GM23338 (cell line): ENCODE data around the gene SH2D2A. TPM values are rescaled to one million over a fixed set of nuclear protein-coding genes. Genes with fewer than 3 reads are reported as not detected.

Experiments used
- ATAC-seq: fragments of 200-7000 bp; cut with Tn5 transposase; 3 replicates; pipeline ENCODE4 v1.9.1; 2020
- DNase-seq: peaks from one replicate; pipeline ENCODE4 v3.0.0-alpha.2; 2015; ENCODE audit warnings: low spot score
- H2AFZ ChIP-seq: fragments of 200-600 bp; sonication (generic); 2 replicates; pipeline ENCODE4 v1.8.0; 2016; ENCODE audit warnings: antibody characterized with exemption, mild to moderate bottlenecking, moderate library complexity
- H3F3A ChIP-seq: fragments of 200-600 bp; sonication (generic); replicated peaks from 2 replicates; pipeline ENCODE4 v1.8.0; 2017; ENCODE audit warnings: antibody characterized with exemption, mixed run types, low read depth
- H3K27ac ChIP-seq: fragments of 200-600 bp; sonication (generic); 2 replicates; pipeline ENCODE4 v1.6.1; 2016; ENCODE audit warnings: low read depth
- H3K27me3 ChIP-seq: fragments of 200-600 bp; sonication (generic); 2 replicates; pipeline ENCODE4 v1.8.0; 2016; ENCODE audit warnings: mild to moderate bottlenecking, mixed run types, moderate library complexity; ENCODE audit not compliant: insufficient read depth
- H3K36me3 ChIP-seq: fragments of 200-600 bp; sonication (generic); 2 replicates; pipeline ENCODE4 v1.8.0; 2016; ENCODE audit warnings: mild to moderate bottlenecking; ENCODE audit not compliant: insufficient read depth
- H3K4me1 ChIP-seq: fragments of 200-600 bp; sonication (generic); 2 replicates; pipeline ENCODE4 v1.8.0; 2016; ENCODE audit warnings: mild to moderate bottlenecking, moderate library complexity; ENCODE audit not compliant: insufficient read depth
- H3K4me2 ChIP-seq: fragments of 200-600 bp; sonication (generic); 2 replicates; pipeline ENCODE4 v1.7.1; 2017; ENCODE audit warnings: mixed run types
- H3K4me3 ChIP-seq: fragments of 200-600 bp; sonication (generic); 2 replicates; pipeline ENCODE4 v1.6.1; 2016; ENCODE audit warnings: mixed run types
- H3K79me2 ChIP-seq: fragments of 200-600 bp; sonication (generic); replicated peaks from 2 replicates; pipeline ENCODE4 v1.8.0; 2017; ENCODE audit warnings: mild to moderate bottlenecking; ENCODE audit not compliant: insufficient read depth
- H3K9me2 ChIP-seq: fragments of 200-600 bp; sonication (generic); 2 replicates; pipeline ENCODE4 v1.8.0; 2017; ENCODE audit not compliant: insufficient read depth
- H4K20me1 ChIP-seq: fragments of 200-600 bp; sonication (generic); replicated peaks from 2 replicates; pipeline ENCODE4 v1.8.0; 2017; ENCODE audit warnings: mild to moderate bottlenecking; ENCODE audit not compliant: insufficient read depth
- H3K27ac Mint-ChIP-seq: 2 replicates; pipeline ENCODE4 v1.8.0; 2020; ENCODE audit warnings: inconsistent platforms, mild to moderate bottlenecking, moderate library complexity, mixed read lengths
- H3K27me3 Mint-ChIP-seq: 3 replicates; pipeline ENCODE4 v1.8.0; 2022; ENCODE audit warnings: low read depth, mild to moderate bottlenecking, moderate library complexity, mixed read lengths, inconsistent platforms; ENCODE audit not compliant: insufficient read depth, poor library complexity
- H3K36me3 Mint-ChIP-seq: 3 replicates; pipeline ENCODE4 v1.8.0; 2021; ENCODE audit warnings: low read depth, mild to moderate bottlenecking, inconsistent platforms, moderate library complexity, mixed read lengths
- H3K4me1 Mint-ChIP-seq: 3 replicates; pipeline ENCODE4 v1.8.0; 2020; ENCODE audit warnings: mild to moderate bottlenecking, inconsistent platforms, mixed read lengths
- H3K4me3 Mint-ChIP-seq: 3 replicates; pipeline ENCODE4 v1.8.0; 2021; ENCODE audit warnings: moderate library complexity, mild to moderate bottlenecking, inconsistent platforms, mixed read lengths
- H3K9me3 Mint-ChIP-seq: 3 replicates; pipeline ENCODE4 v1.8.0; 2020; ENCODE audit warnings: moderate library complexity, mild to moderate bottlenecking, inconsistent platforms, mixed read lengths
- EZH2 ChIP-seq: fragments of 200-600 bp; sonication (generic); IDR thresholded peaks from one replicate; pipeline ENCODE4 v1.8.0; 2017; ENCODE audit warnings: antibody characterized with exemption, mild to moderate bottlenecking, low read depth; ENCODE audit not compliant: unreplicated experiment
- ZNF114 ChIP-seq: fragments of 250-450 bp; sonication (Bioruptor Pico); IDR thresholded peaks from 2 replicates; pipeline ENCODE4 v1.5.0; 2020; ENCODE audit warnings: mild to moderate bottlenecking, moderate library complexity
- polyA plus RNA-seq: library from polyadenylated mRNA; unstranded; fragments of >200 nt; fragmentation: Nextera tagmentation; extraction: Ambion mirVana; gene quantifications from 2 replicates; pipeline ENCODE4 v1.2.1, GENCODE V29; 2016
- total RNA-seq: library from RNA; depleted of rRNA; stranded (reverse); fragments of >200 nt; shearing (Covaris generic); gene quantifications from 2 replicates; pipeline ENCODE4 v1.2.3, GENCODE V29; 2014
- TF ChIP-seq, protein P1 (sequence below): fragments of 250-450 bp; sonication (Bioruptor Pico); IDR thresholded peaks from 2 replicates; pipeline ENCODE4 v1.5.0; 2020; ENCODE audit warnings: mild to moderate bottlenecking, moderate library complexity
- TF ChIP-seq, protein P2 (sequence below): IDR thresholded peaks from one replicate; pipeline ENCODE4 v1.6.1; 2018; ENCODE audit warnings: antibody characterized with exemption; ENCODE audit not compliant: unreplicated experiment

Gene SH2D2A
- total and polyA plus RNA-seq, 2 experiments from 2014 or later: 5.5 to 11.5 TPM

DNA sequence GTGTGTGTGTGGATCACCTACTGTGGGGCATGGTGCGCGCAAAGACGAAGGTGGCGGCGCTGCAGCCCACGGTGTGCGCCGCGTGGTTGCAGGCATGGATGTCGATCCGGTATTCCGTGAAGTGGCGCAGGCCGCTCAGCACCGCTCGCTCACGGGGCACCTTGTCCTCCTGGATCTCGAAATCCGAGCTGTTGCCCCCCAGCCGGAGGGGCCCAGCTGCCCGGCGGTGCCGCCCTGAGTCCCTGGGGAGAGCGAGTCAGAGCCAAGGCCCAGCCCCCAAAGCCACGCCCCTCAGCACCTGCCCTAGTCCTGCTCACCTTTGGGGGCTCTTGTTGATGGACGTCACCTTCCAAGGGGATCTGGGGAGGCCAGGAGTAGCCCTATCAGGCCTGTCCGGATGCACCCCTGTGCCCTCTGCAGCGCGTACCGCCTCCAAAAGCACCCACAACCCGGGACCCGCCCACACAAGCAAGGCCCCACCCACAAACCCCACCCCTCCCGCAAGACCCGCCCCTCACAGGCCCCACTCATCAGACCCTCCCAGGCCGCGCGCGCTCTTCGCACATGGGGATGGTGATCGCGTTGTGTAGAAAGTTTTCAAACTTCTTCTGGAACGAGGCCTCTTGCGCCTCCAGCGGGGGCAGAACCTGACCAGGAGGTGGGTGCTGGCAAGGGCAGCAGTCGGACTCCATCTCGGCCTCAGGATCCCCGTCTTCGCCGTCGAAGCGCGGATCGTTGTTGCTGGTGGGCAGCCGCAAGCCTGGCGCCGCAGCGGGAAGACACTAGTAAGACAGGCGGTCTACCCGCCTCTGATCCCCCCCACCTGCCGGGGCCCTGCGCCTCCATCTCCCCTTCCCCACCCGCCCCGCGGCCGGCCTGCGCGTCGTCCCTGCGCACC is 28.7 kb upstream of the SH2D2A start (continued):
- TF ChIP-seq, protein P1, sequence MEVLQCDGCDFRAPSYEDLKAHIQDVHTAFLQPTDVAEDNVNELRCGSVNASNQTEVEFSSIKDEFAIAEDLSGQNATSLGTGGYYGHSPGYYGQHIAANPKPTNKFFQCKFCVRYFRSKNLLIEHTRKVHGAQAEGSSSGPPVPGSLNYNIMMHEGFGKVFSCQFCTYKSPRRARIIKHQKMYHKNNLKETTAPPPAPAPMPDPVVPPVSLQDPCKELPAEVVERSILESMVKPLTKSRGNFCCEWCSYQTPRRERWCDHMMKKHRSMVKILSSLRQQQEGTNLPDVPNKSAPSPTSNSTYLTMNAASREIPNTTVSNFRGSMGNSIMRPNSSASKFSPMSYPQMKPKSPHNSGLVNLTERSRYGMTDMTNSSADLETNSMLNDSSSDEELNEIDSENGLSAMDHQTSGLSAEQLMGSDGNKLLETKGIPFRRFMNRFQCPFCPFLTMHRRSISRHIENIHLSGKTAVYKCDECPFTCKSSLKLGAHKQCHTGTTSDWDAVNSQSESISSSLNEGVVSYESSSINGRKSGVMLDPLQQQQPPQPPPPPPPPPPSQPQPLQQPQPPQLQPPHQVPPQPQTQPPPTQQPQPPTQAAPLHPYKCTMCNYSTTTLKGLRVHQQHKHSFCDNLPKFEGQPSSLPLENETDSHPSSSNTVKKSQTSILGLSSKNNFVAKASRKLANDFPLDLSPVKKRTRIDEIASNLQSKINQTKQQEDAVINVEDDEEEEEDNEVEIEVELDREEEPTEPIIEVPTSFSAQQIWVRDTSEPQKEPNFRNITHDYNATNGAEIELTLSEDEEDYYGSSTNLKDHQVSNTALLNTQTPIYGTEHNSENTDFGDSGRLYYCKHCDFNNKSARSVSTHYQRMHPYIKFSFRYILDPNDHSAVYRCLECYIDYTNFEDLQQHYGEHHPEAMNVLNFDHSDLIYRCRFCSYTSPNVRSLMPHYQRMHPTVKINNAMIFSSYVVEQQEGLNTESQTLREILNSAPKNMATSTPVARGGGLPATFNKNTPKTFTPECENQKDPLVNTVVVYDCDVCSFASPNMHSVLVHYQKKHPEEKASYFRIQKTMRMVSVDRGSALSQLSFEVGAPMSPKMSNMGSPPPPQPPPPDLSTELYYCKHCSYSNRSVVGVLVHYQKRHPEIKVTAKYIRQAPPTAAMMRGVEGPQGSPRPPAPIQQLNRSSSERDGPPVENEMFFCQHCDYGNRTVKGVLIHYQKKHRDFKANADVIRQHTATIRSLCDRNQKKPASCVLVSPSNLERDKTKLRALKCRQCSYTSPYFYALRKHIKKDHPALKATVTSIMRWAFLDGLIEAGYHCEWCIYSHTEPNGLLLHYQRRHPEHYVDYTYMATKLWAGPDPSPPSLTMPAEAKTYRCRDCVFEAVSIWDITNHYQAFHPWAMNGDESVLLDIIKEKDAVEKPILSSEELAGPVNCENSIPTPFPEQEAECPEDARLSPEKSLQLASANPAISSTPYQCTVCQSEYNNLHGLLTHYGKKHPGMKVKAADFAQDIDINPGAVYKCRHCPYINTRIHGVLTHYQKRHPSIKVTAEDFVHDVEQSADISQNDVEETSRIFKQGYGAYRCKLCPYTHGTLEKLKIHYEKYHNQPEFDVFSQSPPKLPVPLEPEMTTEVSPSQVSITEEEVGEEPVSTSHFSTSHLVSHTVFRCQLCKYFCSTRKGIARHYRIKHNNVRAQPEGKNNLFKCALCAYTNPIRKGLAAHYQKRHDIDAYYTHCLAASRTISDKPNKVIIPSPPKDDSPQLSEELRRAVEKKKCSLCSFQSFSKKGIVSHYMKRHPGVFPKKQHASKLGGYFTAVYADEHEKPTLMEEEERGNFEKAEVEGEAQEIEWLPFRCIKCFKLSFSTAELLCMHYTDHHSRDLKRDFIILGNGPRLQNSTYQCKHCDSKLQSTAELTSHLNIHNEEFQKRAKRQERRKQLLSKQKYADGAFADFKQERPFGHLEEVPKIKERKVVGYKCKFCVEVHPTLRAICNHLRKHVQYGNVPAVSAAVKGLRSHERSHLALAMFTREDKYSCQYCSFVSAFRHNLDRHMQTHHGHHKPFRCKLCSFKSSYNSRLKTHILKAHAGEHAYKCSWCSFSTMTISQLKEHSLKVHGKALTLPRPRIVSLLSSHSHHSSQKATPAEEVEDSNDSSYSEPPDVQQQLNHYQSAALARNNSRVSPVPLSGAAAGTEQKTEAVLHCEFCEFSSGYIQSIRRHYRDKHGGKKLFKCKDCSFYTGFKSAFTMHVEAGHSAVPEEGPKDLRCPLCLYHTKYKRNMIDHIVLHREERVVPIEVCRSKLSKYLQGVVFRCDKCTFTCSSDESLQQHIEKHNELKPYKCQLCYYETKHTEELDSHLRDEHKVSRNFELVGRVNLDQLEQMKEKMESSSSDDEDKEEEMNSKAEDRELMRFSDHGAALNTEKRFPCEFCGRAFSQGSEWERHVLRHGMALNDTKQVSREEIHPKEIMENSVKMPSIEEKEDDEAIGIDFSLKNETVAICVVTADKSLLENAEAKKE (CRISPR knock-in tag): no peak
- TF ChIP-seq, protein P2, sequence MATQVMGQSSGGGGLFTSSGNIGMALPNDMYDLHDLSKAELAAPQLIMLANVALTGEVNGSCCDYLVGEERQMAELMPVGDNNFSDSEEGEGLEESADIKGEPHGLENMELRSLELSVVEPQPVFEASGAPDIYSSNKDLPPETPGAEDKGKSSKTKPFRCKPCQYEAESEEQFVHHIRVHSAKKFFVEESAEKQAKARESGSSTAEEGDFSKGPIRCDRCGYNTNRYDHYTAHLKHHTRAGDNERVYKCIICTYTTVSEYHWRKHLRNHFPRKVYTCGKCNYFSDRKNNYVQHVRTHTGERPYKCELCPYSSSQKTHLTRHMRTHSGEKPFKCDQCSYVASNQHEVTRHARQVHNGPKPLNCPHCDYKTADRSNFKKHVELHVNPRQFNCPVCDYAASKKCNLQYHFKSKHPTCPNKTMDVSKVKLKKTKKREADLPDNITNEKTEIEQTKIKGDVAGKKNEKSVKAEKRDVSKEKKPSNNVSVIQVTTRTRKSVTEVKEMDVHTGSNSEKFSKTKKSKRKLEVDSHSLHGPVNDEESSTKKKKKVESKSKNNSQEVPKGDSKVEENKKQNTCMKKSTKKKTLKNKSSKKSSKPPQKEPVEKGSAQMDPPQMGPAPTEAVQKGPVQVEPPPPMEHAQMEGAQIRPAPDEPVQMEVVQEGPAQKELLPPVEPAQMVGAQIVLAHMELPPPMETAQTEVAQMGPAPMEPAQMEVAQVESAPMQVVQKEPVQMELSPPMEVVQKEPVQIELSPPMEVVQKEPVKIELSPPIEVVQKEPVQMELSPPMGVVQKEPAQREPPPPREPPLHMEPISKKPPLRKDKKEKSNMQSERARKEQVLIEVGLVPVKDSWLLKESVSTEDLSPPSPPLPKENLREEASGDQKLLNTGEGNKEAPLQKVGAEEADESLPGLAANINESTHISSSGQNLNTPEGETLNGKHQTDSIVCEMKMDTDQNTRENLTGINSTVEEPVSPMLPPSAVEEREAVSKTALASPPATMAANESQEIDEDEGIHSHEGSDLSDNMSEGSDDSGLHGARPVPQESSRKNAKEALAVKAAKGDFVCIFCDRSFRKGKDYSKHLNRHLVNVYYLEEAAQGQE: no peak

DNA sequence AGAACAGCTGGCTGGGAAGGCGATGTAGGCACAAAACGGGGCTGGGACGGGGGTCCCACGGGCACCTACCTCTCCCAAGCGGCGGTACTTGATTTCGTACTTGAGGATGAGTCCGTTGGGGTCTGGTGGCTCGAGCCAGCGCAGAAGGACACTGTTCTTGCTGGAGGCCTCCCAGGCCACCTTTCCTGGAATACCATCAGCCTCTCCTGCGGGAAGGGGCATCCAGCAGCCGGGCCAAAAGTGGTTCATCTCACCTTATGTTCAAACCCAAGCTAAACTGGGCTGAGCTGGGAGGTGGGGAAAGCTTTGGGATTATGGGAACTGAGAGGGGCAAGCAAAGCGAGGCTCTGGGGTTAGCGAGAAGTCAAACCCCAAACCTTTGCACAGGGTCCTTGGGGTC is 28.0 kb upstream of the SH2D2A start:
- peaks cover 84% of the 10 kb centered on the region for H3K27me3 Mint-ChIP-seq
- H3K9me3 Mint-ChIP-seq: no peaks in the 10 kb centered on the region
- TF ChIP-seq ZNF114 (CRISPR knock-in tag) (no peak), EZH2 (peak; percentile 52)
- ATAC-seq: no peak
- H3K79me2 ChIP-seq: no peaks in the 10 kb centered on the region
- no peak for DNase-seq
- no peaks in the 10 kb centered on the region for H3K9me2 ChIP-seq
- H3K4me3 Mint-ChIP-seq: peak overlapping the region; percentile 70
- no peaks in the 10 kb centered on the region for H3K36me3 ChIP-seq
- no peaks in the 10 kb centered on the region; the same call in 1 of the 2 replicates for H4K20me1 ChIP-seq
- H3K4me2 ChIP-seq: peak overlapping the region; percentile 89
- H3K27ac Mint-ChIP-seq: no peak overlapping the region
- peaks cover 20% of the 10 kb centered on the region for H3K4me1 ChIP-seq
- peaks cover 27% of the 10 kb centered on the region for H3K4me1 Mint-ChIP-seq
- no peaks in the 10 kb centered on the region for H3K36me3 Mint-ChIP-seq
- peaks cover 89% of the 10 kb centered on the region for H3K27me3 ChIP-seq
- no peaks in the 10 kb centered on the region for H3F3A ChIP-seq
- peak overlapping the region; percentile 97 for H2AFZ ChIP-seq
- H3K4me3 ChIP-seq: peak overlapping the region; percentile 63
- H3K27ac ChIP-seq: no peak overlapping the region
